GM18867 (cell line): ENCODE results near the gene APP.

Experiments
- ATAC-seq: cut with Tn5 transposase; IDR thresholded peaks from one replicate; pipeline ENCODE4 v1.9.1; 2021; ENCODE audit warnings: mild to moderate bottlenecking, moderate library complexity; ENCODE audit not compliant: unreplicated experiment

The APP gene

DNA sequence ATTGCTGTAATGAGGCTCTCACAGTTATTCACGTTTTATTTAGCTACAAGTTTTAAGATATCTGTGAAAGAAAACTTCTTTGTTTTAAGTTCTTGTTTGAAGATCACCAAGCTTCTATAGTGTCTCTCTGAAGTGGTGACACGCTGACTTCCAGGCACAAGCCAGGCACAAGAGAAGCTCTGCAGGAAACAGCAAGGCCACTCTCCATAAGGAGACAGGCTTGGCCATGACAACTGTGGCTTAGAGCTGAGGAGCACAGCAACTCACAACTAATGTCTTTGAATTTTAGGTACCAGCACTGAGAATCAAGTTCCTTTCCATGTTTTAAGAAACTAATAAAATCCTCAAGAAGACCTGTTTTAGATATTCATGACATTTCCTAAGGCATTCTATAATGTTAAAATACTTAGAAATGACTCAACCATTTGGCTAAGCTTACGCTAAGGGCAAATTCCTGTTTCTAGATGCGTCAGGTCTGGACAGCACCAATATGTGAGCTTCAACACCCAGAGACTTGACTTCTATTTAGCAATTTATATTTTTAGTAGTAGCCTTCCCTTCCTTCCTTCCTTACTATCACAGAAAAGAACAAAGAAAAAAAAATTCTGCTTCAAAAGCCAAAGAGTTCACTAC is 40.2 kb downstream of the APP start:
- no peak for ATAC-seq

DNA sequence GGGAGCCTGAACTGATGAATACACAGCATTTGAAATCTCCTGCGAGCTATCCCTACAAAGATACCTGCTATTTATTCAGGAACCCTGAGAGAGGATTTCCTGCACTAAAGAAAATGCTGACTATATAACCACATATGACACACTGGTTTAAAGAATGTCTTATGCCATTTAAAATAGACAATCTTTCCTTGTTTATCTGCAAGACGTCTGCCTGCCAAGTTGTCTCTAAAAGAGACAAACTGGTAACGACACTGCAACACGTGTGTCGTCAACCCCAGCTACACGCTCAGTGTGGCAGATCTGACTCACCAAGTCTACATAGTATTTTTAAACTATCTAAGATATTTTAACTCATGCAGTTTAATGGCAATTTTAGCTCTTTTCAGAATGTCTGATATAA is 42.7 kb downstream of the APP start:
- ATAC-seq, result no peak

DNA sequence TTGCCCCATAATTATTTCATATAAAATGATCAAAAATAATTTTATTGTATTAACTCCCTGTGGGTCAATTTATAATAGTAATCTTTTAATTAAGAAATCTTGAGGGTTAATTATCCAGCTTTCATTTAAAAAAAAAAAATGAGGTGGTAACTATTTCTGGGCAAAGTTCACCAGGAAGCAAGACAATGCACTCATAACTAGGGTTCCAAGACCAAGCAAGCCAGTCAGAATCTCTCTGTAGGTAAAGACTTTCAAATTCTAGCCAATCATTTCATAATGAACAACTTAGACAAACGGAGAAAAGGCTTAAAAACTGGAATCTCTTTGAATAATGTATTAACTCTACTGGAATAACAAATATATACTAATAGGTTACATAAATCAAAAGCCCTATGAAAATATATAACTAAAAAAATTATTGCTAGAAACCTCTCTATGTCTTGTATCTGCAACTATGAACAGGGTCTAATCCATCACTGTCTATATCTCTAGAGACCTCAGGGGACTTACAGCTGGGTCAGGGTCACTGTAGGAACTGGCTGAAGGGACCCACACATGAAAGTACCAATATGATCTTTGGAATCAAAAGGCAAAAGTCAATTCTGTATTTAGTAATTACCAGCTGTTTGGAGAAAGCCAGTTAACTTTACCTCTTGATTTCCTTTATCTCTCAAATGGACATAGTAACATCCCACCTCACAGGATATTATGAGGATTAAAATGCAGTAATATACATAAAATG is 43.3 kb downstream of the APP start:
- no peak for ATAC-seq

DNA sequence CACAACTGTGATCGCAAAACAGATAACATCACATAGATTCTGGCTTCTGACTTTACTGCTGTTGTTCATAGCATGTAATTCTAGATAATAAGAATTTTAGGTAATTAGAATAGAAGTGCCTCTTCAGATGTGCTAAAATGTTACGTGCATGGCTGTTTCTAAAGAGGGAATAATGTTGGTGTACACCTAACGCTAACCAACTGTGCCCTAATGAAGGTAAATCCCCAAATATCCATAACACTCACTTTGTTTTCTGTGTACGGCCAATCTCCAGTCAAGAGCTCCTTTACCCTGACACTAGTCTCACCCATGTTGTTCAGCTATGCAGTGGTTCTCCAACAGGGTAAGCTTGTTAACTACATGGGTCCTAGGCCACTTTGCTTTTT is 44.4 kb downstream of the APP start:
- ATAC-seq, result no peak

DNA sequence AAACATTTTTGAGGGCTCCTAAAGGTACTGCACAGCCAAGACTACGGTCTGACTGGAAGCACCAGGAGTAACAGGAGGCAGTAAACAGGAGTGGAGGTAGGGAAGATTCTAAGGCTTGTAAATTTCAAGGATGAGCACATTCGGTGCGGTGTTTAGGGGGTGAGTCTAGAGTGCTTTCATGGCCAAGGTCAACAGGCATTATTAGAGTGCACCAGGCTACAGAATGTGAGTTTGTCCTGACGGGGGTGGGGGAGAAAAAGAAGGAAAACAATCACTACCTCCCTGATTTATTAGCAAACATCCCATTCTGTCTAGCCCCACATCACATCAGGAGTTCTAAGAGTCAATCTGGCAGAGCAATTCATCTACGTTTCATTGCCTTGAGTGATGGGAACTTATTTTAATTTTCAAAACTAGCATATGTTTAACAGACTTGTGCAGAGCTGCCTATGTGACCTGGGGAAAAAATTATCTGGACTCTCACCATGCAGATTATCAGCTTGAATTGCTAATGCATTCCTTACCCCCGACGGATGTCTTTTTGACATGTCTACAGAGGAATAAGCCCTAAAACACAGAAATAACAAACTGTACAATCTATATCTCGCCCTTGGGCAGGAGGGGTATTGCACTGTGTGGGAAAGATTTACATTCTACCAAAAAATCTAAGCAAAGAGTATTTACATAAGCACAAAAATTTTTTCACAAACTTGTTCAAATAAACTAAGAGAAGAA is 45.0 kb downstream of the APP start:
- no peak for ATAC-seq

DNA sequence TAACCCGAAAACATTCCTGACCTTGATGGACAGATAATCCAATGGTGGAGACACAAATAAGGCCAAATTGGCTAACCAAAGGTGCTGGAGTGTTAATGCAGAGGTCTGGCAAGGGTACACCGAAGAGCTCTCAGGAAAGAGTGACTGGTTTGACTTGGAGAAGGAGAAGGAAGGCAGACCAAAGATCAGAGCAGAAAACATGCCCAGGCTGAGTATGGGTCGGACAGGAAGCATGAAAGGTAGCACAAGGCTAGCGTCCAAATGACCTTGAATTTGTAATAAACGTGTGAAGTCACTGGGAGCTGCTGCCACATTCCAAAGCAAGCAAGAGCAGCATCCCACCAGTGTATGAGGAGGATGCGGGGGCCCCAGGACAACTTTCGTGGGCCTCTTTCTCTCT is 45.7 kb downstream of the APP start:
- no peak for ATAC-seq

DNA sequence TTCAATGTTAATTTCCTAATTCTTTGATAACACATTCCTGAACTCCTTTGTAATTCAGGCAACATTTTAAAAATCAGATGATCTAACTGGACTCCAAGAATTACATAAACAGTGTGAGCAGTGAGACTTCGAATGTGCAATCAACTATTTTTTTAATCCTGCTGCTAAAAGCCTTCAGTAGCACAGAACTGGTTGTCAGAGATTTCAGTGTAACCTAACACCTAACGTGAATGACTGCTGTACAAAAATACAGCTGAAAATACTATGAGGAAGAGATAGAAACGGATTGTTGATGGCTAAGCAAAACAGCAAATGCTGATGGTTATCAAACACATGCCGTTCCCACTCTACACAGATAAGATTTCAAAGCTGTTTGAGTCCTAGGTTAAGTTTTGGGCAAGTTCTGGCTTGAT is 46.1 kb downstream of the APP start:
- ATAC-seq, result no peak

DNA sequence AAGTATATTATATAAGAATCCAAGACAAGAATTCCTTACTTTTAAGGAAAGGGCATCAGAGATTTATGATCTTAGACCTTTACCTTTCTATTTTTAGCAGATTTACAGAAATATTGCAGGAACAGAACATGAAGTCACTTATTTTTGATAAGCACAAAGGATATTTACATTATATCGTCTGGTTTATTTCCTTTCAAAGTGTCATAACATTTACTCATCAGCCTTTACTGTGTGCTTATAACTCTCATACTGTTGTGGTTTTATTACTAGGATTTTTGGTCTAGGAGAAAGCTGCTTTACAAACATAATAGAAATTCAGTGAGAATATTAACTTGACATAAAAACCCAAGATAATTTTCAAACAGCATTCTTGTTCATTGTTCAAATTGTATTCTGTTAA is 47.6 kb downstream of the APP start:
- ATAC-seq, result no peak

DNA sequence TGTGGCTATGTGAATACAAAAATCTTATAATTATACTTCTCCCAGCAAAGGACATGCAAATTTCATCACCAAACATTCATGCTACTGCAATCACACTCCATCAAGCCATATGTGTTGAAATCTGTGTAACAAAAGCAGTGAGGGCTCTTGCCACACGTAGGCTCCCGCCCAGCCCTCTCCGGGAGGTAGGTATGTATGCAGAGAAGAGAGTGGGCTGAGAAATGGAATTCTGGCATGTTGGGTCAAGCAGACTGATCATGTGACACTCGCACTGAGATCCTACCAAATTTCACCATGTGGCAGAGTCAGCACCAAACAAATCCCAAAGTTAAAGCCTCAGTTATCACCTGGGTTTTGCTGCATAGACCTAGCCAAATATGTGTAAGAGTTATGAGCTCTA is 49.7 kb downstream of the APP start:
- ATAC-seq, result no peak

DNA sequence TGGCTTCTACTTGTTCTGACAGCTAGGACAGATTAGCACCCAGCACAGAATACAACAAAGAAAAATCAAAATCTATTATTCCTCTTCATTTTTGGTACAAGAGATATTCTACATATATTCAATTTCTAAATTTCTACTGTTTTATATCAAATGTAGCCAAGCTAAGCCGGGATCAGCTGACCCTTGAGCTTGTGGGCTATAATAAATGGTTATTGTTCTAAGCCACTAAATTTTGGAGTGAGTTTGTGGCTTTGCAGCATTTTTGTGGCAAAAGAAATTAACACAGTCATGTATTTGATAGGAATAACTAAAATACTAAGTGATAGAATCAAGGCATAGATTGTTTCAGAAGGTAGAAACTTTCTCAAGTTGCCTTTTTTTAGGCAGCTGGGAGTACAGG is 50.7 kb downstream of the APP start:
- ATAC-seq, result no peak

DNA sequence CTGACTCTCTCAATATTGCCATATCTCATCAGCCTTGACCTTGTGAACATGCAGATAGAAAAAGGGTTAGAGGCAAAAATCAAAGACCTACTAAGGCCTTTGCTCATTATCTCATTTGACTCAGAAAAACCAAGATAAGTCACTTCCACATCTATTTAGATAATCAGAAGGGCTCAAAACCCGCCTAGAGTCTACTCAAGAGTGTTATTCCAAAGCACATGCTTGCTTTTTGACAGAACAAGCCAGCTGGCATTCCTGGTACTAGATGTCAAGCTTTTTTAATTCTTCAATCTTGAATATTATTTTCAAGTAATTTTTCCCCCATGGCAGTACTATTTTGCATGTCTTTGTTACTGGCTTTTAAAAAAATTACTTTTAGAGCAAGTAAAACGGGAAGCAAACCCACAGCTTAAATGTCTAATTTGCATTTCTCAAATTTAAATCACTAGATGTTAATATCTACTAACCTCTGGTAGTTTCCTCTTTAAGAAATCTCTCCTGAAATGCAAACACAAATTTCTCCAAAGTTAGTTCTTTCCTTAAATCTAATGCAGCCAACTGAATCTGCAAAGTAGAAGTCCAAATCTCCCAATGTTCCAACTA is 51.5 kb downstream of the APP start:
- ATAC-seq, result no peak

DNA sequence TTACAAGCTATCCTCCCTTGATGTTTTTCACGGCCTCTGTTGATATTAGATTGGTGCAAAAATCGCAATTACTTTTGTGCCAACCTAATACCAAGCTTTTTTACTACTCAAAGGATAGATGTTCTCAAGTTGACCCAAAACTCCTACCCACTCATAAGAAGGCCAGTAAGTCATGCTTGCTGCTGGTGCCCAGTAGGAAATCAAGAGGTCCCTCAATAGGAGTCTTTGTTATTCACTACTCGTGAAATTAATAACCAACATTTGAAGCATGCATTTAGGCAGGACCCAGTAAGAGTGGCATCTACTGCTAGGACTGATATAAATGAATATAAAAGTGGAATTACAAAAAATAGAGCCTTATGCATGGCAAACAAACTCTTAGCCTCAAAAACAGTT is 52.6 kb downstream of the APP start:
- no peak for ATAC-seq

DNA sequence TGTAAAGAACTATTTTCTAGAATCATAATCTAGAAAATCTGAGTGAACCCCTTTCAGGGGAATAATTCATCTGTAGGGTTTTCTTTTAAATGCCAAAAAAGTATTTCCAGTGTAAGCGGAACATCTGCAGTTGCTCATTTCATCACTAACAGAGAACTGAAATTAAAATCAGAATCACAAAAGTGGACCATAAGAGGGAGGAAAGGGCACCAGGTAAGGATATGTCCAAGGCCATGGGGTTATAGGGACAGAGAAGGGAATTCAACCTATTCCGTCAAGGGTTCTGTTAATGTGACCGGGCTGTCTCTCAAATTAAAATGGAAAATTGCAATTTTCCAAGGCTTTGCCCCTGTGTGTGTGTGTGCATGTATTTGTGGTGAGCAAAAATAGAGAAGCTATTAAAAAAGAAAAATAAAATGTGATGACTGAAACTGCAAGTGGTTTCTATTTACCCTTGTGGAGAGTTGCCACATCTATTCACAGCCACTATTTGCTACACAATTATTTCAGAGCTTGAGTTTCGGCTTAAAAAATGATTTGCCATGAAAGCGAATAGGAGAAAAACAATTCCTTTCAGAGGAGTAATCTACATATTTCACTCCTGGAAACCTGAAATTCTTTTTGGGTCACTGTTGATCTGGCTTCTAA is 53.1 kb downstream of the APP start:
- peak; percentile 67 for ATAC-seq

DNA sequence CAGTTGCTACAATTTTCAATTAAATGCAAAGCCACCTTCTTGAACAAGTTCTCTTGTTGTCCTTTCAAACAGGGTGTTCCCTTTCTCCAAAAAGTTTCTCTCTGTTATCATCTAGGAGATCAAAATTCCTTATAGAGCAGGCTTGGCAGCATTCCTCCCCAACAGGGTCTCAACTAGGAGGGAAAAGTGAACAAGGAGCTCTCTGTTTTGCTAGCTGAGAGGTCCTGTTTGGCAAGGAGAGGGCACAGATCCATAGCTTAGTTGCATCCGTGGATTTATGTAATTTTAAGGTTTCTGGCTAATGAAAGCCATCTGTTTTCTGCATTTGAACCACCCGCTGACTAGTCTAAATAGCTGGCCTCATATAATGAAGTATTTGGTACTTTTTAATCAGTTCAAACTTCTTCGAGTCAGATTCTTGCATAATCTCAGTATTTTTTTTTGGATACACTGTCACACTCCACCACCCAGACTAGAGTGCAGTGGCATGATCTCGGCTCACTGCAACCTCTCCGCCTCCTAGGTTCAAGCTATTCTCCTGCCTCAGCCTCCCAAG is 54.0 kb downstream of the APP start:
- no peak for ATAC-seq

DNA sequence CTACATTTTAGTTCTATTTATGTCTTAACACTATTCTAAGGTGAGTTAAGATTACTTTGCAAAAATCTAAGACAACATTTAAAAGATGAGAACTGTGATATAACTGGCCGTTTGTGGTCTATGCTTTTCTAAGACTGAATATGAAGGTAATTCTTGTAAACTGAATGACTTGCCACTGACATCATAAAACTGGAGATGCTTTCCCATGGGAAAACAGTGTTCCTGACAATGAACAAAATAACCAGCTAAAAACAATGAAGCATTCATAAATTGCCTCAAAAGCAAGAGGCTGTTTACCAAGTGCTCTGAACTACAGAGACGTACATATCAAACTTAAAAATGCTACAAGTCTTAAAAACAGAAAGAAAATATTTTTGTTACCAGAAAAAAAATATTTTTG is 54.7 kb downstream of the APP start:
- no peak for ATAC-seq

DNA sequence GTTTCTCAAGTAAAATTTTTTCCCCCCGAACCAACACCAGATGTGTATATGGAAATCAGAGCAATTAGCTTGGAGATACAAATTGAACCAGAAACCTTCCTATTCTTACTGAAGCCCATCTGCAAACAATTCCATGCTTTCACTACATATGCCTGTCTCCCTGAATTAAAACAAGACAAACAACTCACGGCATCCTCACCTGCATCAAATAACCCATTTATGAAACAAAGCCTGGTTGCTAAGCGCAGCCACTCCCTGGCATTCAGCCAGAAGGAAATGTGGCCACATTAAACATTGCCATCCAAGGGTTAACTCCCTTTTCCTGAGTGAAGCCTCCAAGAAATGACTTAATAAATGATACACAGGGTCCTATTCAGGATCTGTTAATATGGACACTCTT is 55.3 kb downstream of the APP start:
- ATAC-seq, result no peak

DNA sequence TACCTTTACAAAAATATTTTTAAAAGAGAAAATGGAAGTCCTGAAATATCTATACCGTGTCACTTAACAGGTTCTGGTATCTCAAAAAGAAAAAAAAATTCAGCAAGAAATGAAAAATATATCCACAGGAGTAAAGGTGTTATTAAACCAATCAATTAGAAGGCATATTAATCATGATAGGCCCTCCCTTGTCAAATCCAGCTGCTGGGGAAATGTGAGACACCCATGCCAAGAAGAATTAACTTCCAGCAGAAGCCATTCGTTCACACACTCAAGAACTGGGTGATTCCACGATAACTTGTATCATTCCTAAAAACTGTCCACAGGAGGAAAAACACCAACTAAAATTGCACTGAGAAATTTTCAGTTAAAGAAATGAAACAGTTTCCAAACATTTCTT is 57.6 kb downstream of the APP start:
- no peak for ATAC-seq

DNA sequence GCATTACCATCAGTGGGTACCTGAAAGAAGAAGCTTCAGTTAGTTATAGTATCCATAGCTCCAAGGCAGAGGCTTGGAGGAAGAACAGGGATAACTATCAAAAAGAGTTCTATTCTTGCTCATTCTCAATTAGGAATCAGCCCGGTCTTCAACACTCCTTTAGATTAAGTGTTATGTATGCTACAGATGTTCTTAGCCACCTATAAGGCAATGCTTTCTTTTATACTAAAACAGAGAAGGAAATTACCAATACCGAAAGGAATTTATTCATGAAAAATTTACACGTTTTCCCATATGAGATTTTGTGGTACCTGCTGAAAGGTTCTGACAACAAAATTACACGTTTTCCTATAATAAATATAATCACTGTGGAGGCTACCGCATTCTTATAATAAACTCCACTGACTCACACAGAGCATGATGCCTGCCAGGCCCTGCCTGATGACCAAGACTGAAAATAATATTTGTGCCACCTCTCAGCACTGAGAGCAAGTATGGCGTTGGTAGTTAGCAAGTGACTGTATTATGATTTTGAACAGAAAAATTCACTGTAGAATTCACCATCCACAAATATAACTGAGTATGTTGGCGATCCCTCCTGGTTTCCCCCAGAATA is 58.3 kb downstream of the APP start:
- no peak for ATAC-seq

DNA sequence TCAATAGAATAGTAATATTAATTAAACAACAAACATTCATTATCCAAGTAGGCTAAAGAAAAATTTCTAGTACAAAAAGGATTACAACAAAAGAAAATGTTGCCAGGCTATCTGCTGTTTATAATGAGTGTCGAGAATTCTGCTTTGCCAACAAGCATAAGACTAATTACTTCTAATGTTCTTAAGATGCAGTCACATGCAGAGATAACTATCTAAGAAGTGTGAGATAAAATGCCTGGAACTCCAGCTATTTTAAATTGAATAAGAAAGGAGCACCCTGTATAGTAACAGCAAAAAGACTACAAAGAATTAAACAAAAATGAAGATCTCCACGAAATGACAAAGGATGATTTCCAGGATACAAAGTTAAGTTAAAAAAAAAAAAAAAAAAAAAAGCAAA is 59.9 kb downstream of the APP start:
- ATAC-seq, result no peak

DNA sequence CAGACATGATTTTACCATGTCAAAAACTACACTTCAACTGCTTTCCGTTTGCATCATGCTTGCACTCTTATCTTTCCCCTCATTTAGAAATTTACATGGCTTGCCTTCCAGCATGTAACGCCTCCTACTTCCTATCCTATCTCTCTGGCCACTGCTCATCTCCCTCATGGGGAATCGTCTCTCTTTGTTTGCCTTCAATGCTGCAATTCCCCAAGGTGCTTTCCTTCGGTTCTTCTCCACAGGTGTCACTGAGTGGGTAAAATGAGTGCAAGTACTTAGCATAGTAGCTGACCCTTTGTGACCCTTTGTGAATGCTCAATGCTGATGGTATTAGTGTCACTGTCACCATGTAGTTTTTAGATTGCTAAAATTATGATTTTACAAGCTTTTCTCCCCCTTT is 63.1 kb downstream of the APP start:
- ATAC-seq, result no peak

DNA sequence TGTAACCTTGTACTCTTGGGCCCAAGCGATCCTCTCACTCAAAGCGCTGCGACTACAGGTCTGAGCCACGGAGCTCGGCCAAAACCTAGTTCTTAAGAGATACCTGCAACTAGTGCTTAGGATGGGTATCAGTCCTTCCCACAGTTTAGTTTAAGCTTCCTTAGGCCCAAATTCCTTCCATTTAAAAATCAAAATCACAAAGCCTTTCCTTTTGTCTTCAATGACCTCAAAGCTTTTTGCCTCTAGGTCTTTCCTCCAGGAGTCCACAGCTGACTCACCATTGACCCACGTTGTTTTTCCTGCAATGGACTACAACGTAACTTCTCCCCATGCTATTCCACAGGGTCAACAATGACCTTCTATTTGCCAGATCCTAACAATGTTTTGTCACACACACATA is 64.0 kb downstream of the APP start:
- ATAC-seq, result no peak
